ENCODE results near the gene BAIAP2. TPM values are rescaled to one million over a fixed set of nuclear protein-coding genes. Genes with fewer than 3 reads are reported as not detected.

Gene BAIAP2
- total RNA-seq, 2 experiments from 2014 or later: 4.6 to 5.0 TPM

GRCh38 chr17:80992948-80993624 is 41.9 kb upstream of the BAIAP2 start:
- H3K27me3 Mint-ChIP-seq: no peaks in the 10 kb centered on the region
- intact Hi-C loops (cut with DNase I, micrococcal nuclease): loop anchor here in 1 of 2 experiments (2.0 to 5.0 kb wide), 3 partner anchors 42 to 731 kb away; partner anchors contain the start of genes BAIAP2 and RNF213
- ATAC-seq (no peak), DNase-seq (no peak)
- H3K27ac Mint-ChIP-seq: peak overlapping the region; percentile 53
- H3K9me3 Mint-ChIP-seq (ENCODE audit: low read depth): no peaks in the 10 kb centered on the region
- H3K36me3 Mint-ChIP-seq (ENCODE audit: low read depth): peaks cover 10% of the 10 kb centered on the region
- CTCF ChIA-PET: no interaction called here
- H3K4me1 Mint-ChIP-seq: peaks cover 21% of the 10 kb centered on the region
- H3K4me3 Mint-ChIP-seq: peak overlapping the region; percentile 69
- POLR2A ChIA-PET: no interaction called here

- Mint-ChIP-seq H3K27ac (no peak overlapping the region), H3K27me3 (no peaks in the 10 kb centered on the region), H3K9me3 (ENCODE audit: low read depth) (no peaks in the 10 kb centered on the region), H3K4me3 (no peak overlapping the region), H3K36me3 (ENCODE audit: low read depth) (peaks cover 16% of the 10 kb centered on the region), H3K4me1 (peaks cover 16% of the 10 kb centered on the region)
- DNase-seq: peak; percentile 5
- intact Hi-C loops (cut with DNase I, micrococcal nuclease): no loop called here
- no peak for ATAC-seq
- POLR2A ChIA-PET: no interaction called here
- CTCF ChIA-PET: no interaction called here
Measured at GRCh38 chr17:80995131-80995530, 39.8 kb upstream of the BAIAP2 start.

- Mint-ChIP-seq H3K27me3 (no peaks in the 10 kb centered on the region), H3K36me3 (ENCODE audit: low read depth) (peaks cover 16% of the 10 kb centered on the region), H3K27ac (no peak overlapping the region), H3K9me3 (ENCODE audit: low read depth) (no peaks in the 10 kb centered on the region), H3K4me1 (peaks cover 10% of the 10 kb centered on the region), H3K4me3 (no peak overlapping the region)
- no peak for ATAC-seq
- ChIA-PET CTCF (interaction anchor here (0.6 to 0.7 kb wide), 2 partner anchors 477 to 770 kb away, joined by 3 read pairs; no protein-coding TSS in a partner anchor), POLR2A (no interaction called here)
- DNase-seq: no peak
- intact Hi-C loops (cut with DNase I, micrococcal nuclease): no loop called here
Measured at GRCh38 chr17:80996422-80997305, 38.3 kb upstream of the BAIAP2 start.

- H3K9me3 Mint-ChIP-seq (ENCODE audit: low read depth): no peaks in the 10 kb centered on the region
- DNase-seq (peak; percentile 7), ATAC-seq (no peak)
- H3K4me1 Mint-ChIP-seq: peaks cover 10% of the 10 kb centered on the region
- ChIA-PET CTCF (no interaction called here), POLR2A (no interaction called here)
- no peak overlapping the region for H3K27ac Mint-ChIP-seq
- H3K4me3 Mint-ChIP-seq: no peak overlapping the region
- intact Hi-C loops (cut with DNase I, micrococcal nuclease): no loop called here
- H3K27me3 Mint-ChIP-seq: peaks cover 5% of the 10 kb centered on the region
- H3K36me3 Mint-ChIP-seq (ENCODE audit: low read depth): peaks cover 16% of the 10 kb centered on the region
Measured at GRCh38 chr17:80997424-80998117, 37.4 kb upstream of the BAIAP2 start.

- intact Hi-C loops (cut with DNase I, micrococcal nuclease): no loop called here
- no peak overlapping the region for H3K27ac Mint-ChIP-seq
- CTCF ChIA-PET: no interaction called here
Measured at GRCh38 chr17:80998118-80998747, 36.7 kb upstream of the BAIAP2 start.

GRCh38 chr17:80998748-80999535 is 36.0 kb upstream of the BAIAP2 start:
- DNase-seq: no peak
- POLR2A ChIA-PET: no interaction called here
- Mint-ChIP-seq H3K4me1 (peaks cover 5% of the 10 kb centered on the region), H3K27me3 (peaks cover 12% of the 10 kb centered on the region), H3K9me3 (ENCODE audit: low read depth) (no peaks in the 10 kb centered on the region), H3K4me3 (no peak overlapping the region), H3K36me3 (ENCODE audit: low read depth) (peaks cover 16% of the 10 kb centered on the region), H3K27ac (no peak overlapping the region)
- CTCF ChIA-PET: no interaction called here
- intact Hi-C loops (cut with DNase I, micrococcal nuclease): no loop called here
- no peak for ATAC-seq

More at GRCh38 chr17:80998118-80998747, 36.7 kb upstream of the BAIAP2 start:
- Mint-ChIP-seq H3K9me3 (ENCODE audit: low read depth) (no peaks in the 10 kb centered on the region), H3K27me3 (peaks cover 7% of the 10 kb centered on the region), H3K36me3 (ENCODE audit: low read depth) (peaks cover 16% of the 10 kb centered on the region), H3K4me1 (peaks cover 5% of the 10 kb centered on the region), H3K4me3 (no peak overlapping the region)
- POLR2A ChIA-PET: no interaction called here
- ATAC-seq: no peak
- no peak for DNase-seq

- Mint-ChIP-seq H3K27me3 (peaks cover 16% of the 10 kb centered on the region), H3K9me3 (ENCODE audit: low read depth) (no peaks in the 10 kb centered on the region), H3K27ac (no peak overlapping the region), H3K4me3 (no peak overlapping the region), H3K4me1 (peaks cover 8% of the 10 kb centered on the region), H3K36me3 (ENCODE audit: low read depth) (peaks cover 16% of the 10 kb centered on the region)
- CTCF ChIA-PET: no interaction called here
- POLR2A ChIA-PET: no interaction called here
- ATAC-seq (no peak), DNase-seq (no peak)
- intact Hi-C loops (cut with DNase I, micrococcal nuclease): no loop called here
Measured at GRCh38 chr17:80999536-81000333, 35.2 kb upstream of the BAIAP2 start.

- intact Hi-C loops (cut with DNase I, micrococcal nuclease): no loop called here
- CTCF ChIA-PET: no interaction called here
- POLR2A ChIA-PET: no interaction called here
- H3K27me3 Mint-ChIP-seq: peaks cover 18% of the 10 kb centered on the region
- ATAC-seq (no peak), DNase-seq (peak; percentile 6)
- no peak overlapping the region for H3K27ac Mint-ChIP-seq
- H3K9me3 Mint-ChIP-seq (ENCODE audit: low read depth): no peaks in the 10 kb centered on the region
- peaks cover 10% of the 10 kb centered on the region for H3K4me1 Mint-ChIP-seq
- no peak overlapping the region for H3K4me3 Mint-ChIP-seq
- H3K36me3 Mint-ChIP-seq (ENCODE audit: low read depth): peaks cover 16% of the 10 kb centered on the region
Measured at GRCh38 chr17:81000334-81000630, 34.7 kb upstream of the BAIAP2 start.

GRCh38 chr17:81000631-81001357 is 34.2 kb upstream of the BAIAP2 start:
- ChIA-PET CTCF (no interaction called here), POLR2A (no interaction called here)
- no peak for ATAC-seq
- peaks cover 18% of the 10 kb centered on the region for H3K27me3 Mint-ChIP-seq
- DNase-seq: peak; percentile 4
- no peaks in the 10 kb centered on the region for H3K9me3 Mint-ChIP-seq (ENCODE audit: low read depth)
- no peak overlapping the region for H3K27ac Mint-ChIP-seq
- H3K4me1 Mint-ChIP-seq: peaks cover 10% of the 10 kb centered on the region
- peaks cover 13% of the 10 kb centered on the region for H3K36me3 Mint-ChIP-seq (ENCODE audit: low read depth)
- intact Hi-C loops (cut with DNase I, micrococcal nuclease): no loop called here
- H3K4me3 Mint-ChIP-seq: no peak overlapping the region

GRCh38 chr17:81002013-81002384 is 33.0 kb upstream of the BAIAP2 start:
- H3K36me3 Mint-ChIP-seq (ENCODE audit: low read depth): peaks cover 6% of the 10 kb centered on the region
- CTCF ChIA-PET: interaction anchor here (0.7 kb wide), 1 partner anchor 412 kb away, joined by 3 read pairs; no protein-coding TSS in a partner anchor

More at GRCh38 chr17:81002013-81002384, 33.0 kb upstream of the BAIAP2 start:
- no peaks in the 10 kb centered on the region for H3K9me3 Mint-ChIP-seq (ENCODE audit: low read depth)
- H3K4me1 Mint-ChIP-seq: peaks cover 10% of the 10 kb centered on the region
- intact Hi-C loops (cut with DNase I, micrococcal nuclease): no loop called here
- H3K27ac Mint-ChIP-seq: no peak overlapping the region
- peak; percentile 4 for DNase-seq
- H3K4me3 Mint-ChIP-seq: no peak overlapping the region
- POLR2A ChIA-PET: no interaction called here
- ATAC-seq: no peak
- peaks cover 27% of the 10 kb centered on the region for H3K27me3 Mint-ChIP-seq
